Activated CD8-positive, alpha-beta T cell treated with anti-CD3 and anti-CD28 coated beads, Interleukin-2, amount 10 ng/mL, durations not matched to agents 7 days and 5 days (primary cell): ENCODE measurements around the gene SF3B4. TPM values are rescaled to one million over a fixed set of nuclear protein-coding genes. Genes with fewer than 3 reads are reported as not detected.
A peak's percentile ranks its signal among the peaks of the same experiment; 100 is the strongest.
"Not testable (repeated sequence)": the region's sequence is repeated elsewhere in the genome, so short reads cannot be mapped to it uniquely, and the experiment has no call there.

ENCODE experiments used
- ATAC-seq: fragments of 150-1000 bp; cut with Tn5 transposase; one replicate; pipeline ENCODE4 v1.10.0; 2021; ENCODE audit warnings: moderate library complexity
- CTCF ChIA-PET: fragments of 350-600 bp; sonication (Branson Sonifier 250); formaldehyde crosslinking; loops from one replicate; lab custom pipeline; 2021; ENCODE audit warnings: antibody characterized with exemption; lab: Charles Lee
- POLR2A ChIA-PET: fragments of 350-600 bp; sonication (Branson Sonifier 250); formaldehyde crosslinking; loops from one replicate; lab custom pipeline; 2021; ENCODE audit warnings: antibody characterized with exemption; lab: Charles Lee
- DNase-seq: peaks from one replicate; pipeline ENCODE4 v3.0.0-alpha.2; 2020
- H3K27ac Mint-ChIP-seq: one replicate; pipeline ENCODE4 v1.8.0; 2021; ENCODE audit warnings: mild to moderate bottlenecking, mixed read lengths
- H3K27me3 Mint-ChIP-seq: one replicate; pipeline ENCODE4 v1.8.0; 2021; ENCODE audit warnings: low read depth, mixed read lengths
- H3K36me3 Mint-ChIP-seq: one replicate; pipeline ENCODE4 v1.8.0; 2021; ENCODE audit warnings: low read depth, mixed read lengths
- H3K4me1 Mint-ChIP-seq: one replicate; pipeline ENCODE4 v1.8.0; 2021; ENCODE audit warnings: low read depth, mixed read lengths
- H3K4me3 Mint-ChIP-seq: one replicate; pipeline ENCODE4 v1.8.0; 2021; ENCODE audit warnings: mild to moderate bottlenecking, mixed read lengths
- H3K9me3 Mint-ChIP-seq: one replicate; pipeline ENCODE4 v1.8.0; 2022; ENCODE audit warnings: mixed read lengths; ENCODE audit not compliant: insufficient read depth
- total RNA-seq, 2 experiments: library from RNA; stranded (reverse); gene quantifications; one replicate each; pipeline ENCODE4 v1.2.3, GENCODE V29; 2021

Gene SF3B4
- total RNA-seq, 2 experiments from 2014 or later, result 102 to 106 TPM

- no peak overlapping the region for H3K27ac Mint-ChIP-seq
These were observed 39.2 kb downstream of the SF3B4 start for GRCh38 chr1:149888247-149888998.

GRCh38 chr1:149887456-149888246 lies 40.0 kb downstream of the SF3B4 start:
- H3K4me3 Mint-ChIP-seq, result no peak overlapping the region
- H3K4me1 Mint-ChIP-seq, result peaks cover 9% of the 10 kb centered on the region
- DNase-seq, result peak; percentile 91
- no peaks in the 10 kb centered on the region for H3K9me3 Mint-ChIP-seq
- POLR2A ChIA-PET, result interaction anchor here (0.6 to 7.3 kb wide), 69 partner anchors 8 to 1274 kb away, joined by 3 to 310 read pairs (median 5); partner anchors contain the start of genes ANP32E, APH1A, BOLA1 and MCL1
- no peaks in the 10 kb centered on the region for H3K36me3 Mint-ChIP-seq
- H3K27me3 Mint-ChIP-seq, result no peaks in the 10 kb centered on the region
- H3K27ac Mint-ChIP-seq, result no peak overlapping the region
- CTCF ChIA-PET, result interaction anchor here (0.7 to 2.7 kb wide), 18 partner anchors 20 to 680 kb away, joined by 3 to 34 read pairs (median 6); partner anchors contain the start of genes OTUD7B and VPS45
- peak; percentile 54 for ATAC-seq

More at GRCh38 chr1:149888247-149888998, 39.2 kb downstream of the SF3B4 start:
- Mint-ChIP-seq H3K9me3 (no peaks in the 10 kb centered on the region), H3K4me3 (no peak overlapping the region), H3K27me3 (no peaks in the 10 kb centered on the region), H3K4me1 (peaks cover 9% of the 10 kb centered on the region), H3K36me3 (no peaks in the 10 kb centered on the region)
- POLR2A ChIA-PET, result interaction anchor here (0.5 to 7.3 kb wide), 50 partner anchors 8 to 1274 kb away, joined by 3 to 310 read pairs (median 6); partner anchors contain the start of genes ANP32E, BOLA1, OTUD7B and PLEKHO1
- ATAC-seq, result peak; percentile 28
- CTCF ChIA-PET, result interaction anchor here (0.6 to 2.7 kb wide), 23 partner anchors 12 to 679 kb away, joined by 3 to 34 read pairs (median 4); partner anchors contain the start of genes OTUD7B and VPS45
- peak; percentile 92 for DNase-seq

- not testable (repeated sequence) for H3K9me3 Mint-ChIP-seq, H3K27me3 Mint-ChIP-seq, ATAC-seq, H3K4me3 Mint-ChIP-seq, H3K36me3 Mint-ChIP-seq, DNase-seq, H3K27ac Mint-ChIP-seq
- ChIA-PET CTCF (interaction anchor here (1.7 to 2.7 kb wide), 6 partner anchors 29 to 300 kb away, joined by 6 to 34 read pairs (median 8); no protein-coding TSS in a partner anchor), POLR2A (interaction anchor here (0.7 to 7.3 kb wide), 61 partner anchors 8 to 690 kb away, joined by 3 to 310 read pairs (median 6); partner anchors contain the start of genes ANP32E, APH1A, BOLA1 and MCL1)
- H3K4me1 Mint-ChIP-seq, result peaks cover 13% of the 10 kb centered on the region
These were observed 40.5 kb downstream of the SF3B4 start for GRCh38 chr1:149887196-149887455.

- no peaks in the 10 kb centered on the region for H3K36me3 Mint-ChIP-seq
- no peaks in the 10 kb centered on the region for H3K9me3 Mint-ChIP-seq
- no peak overlapping the region for H3K4me3 Mint-ChIP-seq
- DNase-seq (peak; percentile 94), ATAC-seq (peak; percentile 59)
- no peaks in the 10 kb centered on the region for H3K27me3 Mint-ChIP-seq
- ChIA-PET POLR2A (interaction anchor here (0.7 to 7.3 kb wide), 62 partner anchors 8 to 691 kb away, joined by 3 to 310 read pairs (median 6); partner anchors contain the start of genes ANP32E, APH1A, BOLA1 and MCL1), CTCF (interaction anchor here (1.1 to 2.7 kb wide), 4 partner anchors 29 to 347 kb away, joined by 4 to 8 read pairs (median 6); no protein-coding TSS in a partner anchor)
- peaks cover 19% of the 10 kb centered on the region for H3K4me1 Mint-ChIP-seq
- H3K27ac Mint-ChIP-seq, result no peak overlapping the region
These were observed 41.0 kb downstream of the SF3B4 start for GRCh38 chr1:149886396-149887195.

- not testable (repeated sequence) for H3K27ac Mint-ChIP-seq, H3K9me3 Mint-ChIP-seq, H3K4me3 Mint-ChIP-seq, DNase-seq, H3K27me3 Mint-ChIP-seq, H3K36me3 Mint-ChIP-seq
- ChIA-PET CTCF (interaction anchor here (1.1 to 1.4 kb wide), 2 partner anchors 165 to 348 kb away, joined by 4 to 5 read pairs; no protein-coding TSS in a partner anchor), POLR2A (interaction anchor here (0.7 to 7.3 kb wide), 42 partner anchors 9 to 691 kb away, joined by 3 to 310 read pairs (median 12); partner anchors contain the start of genes ANP32E, APH1A, BOLA1 and MCL1)
- peaks cover 22% of the 10 kb centered on the region for H3K4me1 Mint-ChIP-seq
- peak; percentile 0 for ATAC-seq
These were observed 41.5 kb downstream of the SF3B4 start for GRCh38 chr1:149886121-149886395.

- no peaks in the 10 kb centered on the region for H3K36me3 Mint-ChIP-seq
- no peak overlapping the region for H3K27ac Mint-ChIP-seq
- no peaks in the 10 kb centered on the region for H3K9me3 Mint-ChIP-seq
- CTCF ChIA-PET, result interaction anchor here (1.1 to 1.8 kb wide), 4 partner anchors 42 to 348 kb away, joined by 4 to 5 read pairs (median 5); no protein-coding TSS in a partner anchor
- no peaks in the 10 kb centered on the region for H3K27me3 Mint-ChIP-seq
- POLR2A ChIA-PET, result interaction anchor here (0.7 to 7.3 kb wide), 38 partner anchors 8 to 692 kb away, joined by 3 to 310 read pairs (median 15); partner anchors contain the start of genes ANP32E, APH1A, BOLA1 and MCL1
- peak; percentile 12 for ATAC-seq
- H3K4me1 Mint-ChIP-seq, result peaks cover 22% of the 10 kb centered on the region
- peak; percentile 88 for DNase-seq
- no peak overlapping the region for H3K4me3 Mint-ChIP-seq
These were observed 42.1 kb downstream of the SF3B4 start for GRCh38 chr1:149885339-149886120.

- ATAC-seq (no peak), DNase-seq (peak; percentile 67)
- H3K36me3 Mint-ChIP-seq, result no peaks in the 10 kb centered on the region
- ChIA-PET CTCF (interaction anchor here (1.4 to 1.8 kb wide), 4 partner anchors 35 to 349 kb away, joined by 4 to 5 read pairs (median 4); no protein-coding TSS in a partner anchor), POLR2A (interaction anchor here (0.6 to 7.3 kb wide), 13 partner anchors 7 to 267 kb away, joined by 3 to 310 read pairs (median 23); partner anchors contain the start of genes BOLA1, OTUD7B, PLEKHO1 and SF3B4)
- H3K9me3 Mint-ChIP-seq, result no peaks in the 10 kb centered on the region
- no peak overlapping the region for H3K27ac Mint-ChIP-seq
- no peaks in the 10 kb centered on the region for H3K27me3 Mint-ChIP-seq
- peaks cover 23% of the 10 kb centered on the region for H3K4me1 Mint-ChIP-seq
- H3K4me3 Mint-ChIP-seq, result no peak overlapping the region
These were observed 42.9 kb downstream of the SF3B4 start for GRCh38 chr1:149884433-149885338.

- H3K4me3 Mint-ChIP-seq, result no peak overlapping the region
- no peak for DNase-seq
- H3K36me3 Mint-ChIP-seq, result no peaks in the 10 kb centered on the region
- H3K27me3 Mint-ChIP-seq, result no peaks in the 10 kb centered on the region
- no peak for ATAC-seq
- H3K9me3 Mint-ChIP-seq, result no peaks in the 10 kb centered on the region
- POLR2A ChIA-PET, result interaction anchor here (1.0 to 7.3 kb wide), 5 partner anchors 16 to 71 kb away, joined by 3 to 310 read pairs (median 157); partner anchors contain the start of genes BOLA1 and SF3B4
- CTCF ChIA-PET, result interaction anchor here (1.6 to 1.8 kb wide), 3 partner anchors 34 to 303 kb away, joined by 4 to 5 read pairs (median 5); no protein-coding TSS in a partner anchor
- peaks cover 30% of the 10 kb centered on the region for H3K4me1 Mint-ChIP-seq
- H3K27ac Mint-ChIP-seq, result no peak overlapping the region
These were observed 43.9 kb downstream of the SF3B4 start for GRCh38 chr1:149883598-149884247.

- ChIA-PET CTCF (no interaction called here), POLR2A (interaction anchor here (1.8 kb wide), 1 partner anchor 38 kb away, joined by 5 read pairs; no protein-coding TSS in a partner anchor)
- ATAC-seq, result no peak
- H3K36me3 Mint-ChIP-seq, result no peaks in the 10 kb centered on the region
- H3K27ac Mint-ChIP-seq, result peak overlapping the region; percentile 61
- H3K4me1 Mint-ChIP-seq, result peaks cover 39% of the 10 kb centered on the region
- no peak overlapping the region for H3K4me3 Mint-ChIP-seq
- no peaks in the 10 kb centered on the region for H3K9me3 Mint-ChIP-seq
- no peaks in the 10 kb centered on the region for H3K27me3 Mint-ChIP-seq
- DNase-seq, result no peak
These were observed 45.7 kb downstream of the SF3B4 start for GRCh38 chr1:149881876-149882275.
